Measurements from ENCODE around the gene SUN5.
"Not testable (repeated sequence)": the region's sequence is repeated elsewhere in the genome, so short reads cannot be mapped to it uniquely, and the experiment has no call there.

SUN5 gene, protein sequence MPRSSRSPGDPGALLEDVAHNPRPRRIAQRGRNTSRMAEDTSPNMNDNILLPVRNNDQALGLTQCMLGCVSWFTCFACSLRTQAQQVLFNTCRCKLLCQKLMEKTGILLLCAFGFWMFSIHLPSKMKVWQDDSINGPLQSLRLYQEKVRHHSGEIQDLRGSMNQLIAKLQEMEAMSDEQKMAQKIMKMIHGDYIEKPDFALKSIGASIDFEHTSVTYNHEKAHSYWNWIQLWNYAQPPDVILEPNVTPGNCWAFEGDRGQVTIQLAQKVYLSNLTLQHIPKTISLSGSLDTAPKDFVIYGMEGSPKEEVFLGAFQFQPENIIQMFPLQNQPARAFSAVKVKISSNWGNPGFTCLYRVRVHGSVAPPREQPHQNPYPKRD

DNA sequence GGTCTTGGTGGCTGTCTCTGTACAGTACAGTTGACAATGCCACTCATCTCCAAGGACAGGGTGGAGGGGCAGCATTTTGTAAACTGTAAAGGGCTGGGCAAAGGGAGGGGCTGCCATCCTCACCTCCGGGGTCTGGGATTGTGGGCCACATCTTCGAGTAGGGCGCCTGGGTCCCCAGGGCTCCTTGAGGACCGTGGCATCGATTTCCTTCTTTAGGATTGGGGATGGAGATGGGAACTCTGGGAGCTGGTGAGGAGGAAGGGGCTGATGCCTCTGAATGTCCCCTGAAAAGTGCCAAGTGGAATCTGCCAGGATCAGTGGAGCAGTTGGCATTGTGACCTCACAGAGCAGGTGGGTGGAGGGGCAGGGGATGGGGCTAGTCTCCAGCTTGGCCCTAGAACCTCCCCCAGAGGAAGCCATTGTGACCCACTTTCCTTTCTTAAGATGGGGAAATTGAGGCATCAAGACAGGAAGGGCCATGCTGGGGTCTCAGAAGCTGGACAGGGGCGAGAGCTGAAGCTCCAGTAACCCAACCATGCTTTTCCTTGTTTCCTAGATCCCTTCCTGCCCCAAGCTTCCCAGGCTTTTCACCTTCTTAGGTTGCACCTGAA lies at the start of gene SUN5:
Gene SUN5 (minus strand): TSS at position 293 of the 611 bp plus-strand sequence. CDS start 93 bp downstream, at position 200.
- no peak for DNase-seq

- no peak for DNase-seq
Measured at GRCh38 chr20:33053291-33054106, 49.3 kb upstream of the SUN5 start, which contains the start of gene BPIFB3. Gene BPIFB3, plus strand, starts transcription at chr20:33053903. Its CDS starts 1,533 bp downstream, at chr20:33055436.

DNA sequence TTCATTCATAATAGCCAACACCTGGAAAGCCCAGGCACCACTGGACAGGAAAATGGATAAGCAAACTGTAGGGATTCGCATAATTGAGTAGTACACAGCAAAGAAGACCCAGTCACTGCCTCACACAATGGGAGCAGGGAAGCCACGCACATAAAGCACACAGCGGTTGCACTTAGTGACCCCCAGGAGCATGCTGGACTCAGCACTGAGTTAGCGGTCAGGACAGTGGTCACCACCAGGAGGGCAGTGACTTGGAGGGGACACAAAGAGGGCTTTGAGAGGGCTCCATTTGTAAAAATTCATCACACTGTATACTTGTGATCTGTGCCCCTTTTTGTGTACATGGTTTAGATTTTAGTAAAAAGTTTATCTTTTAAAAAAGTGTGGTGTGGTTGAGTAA lies 47.1 kb upstream of the SUN5 start:
- DNase-seq, result no peak

DNA sequence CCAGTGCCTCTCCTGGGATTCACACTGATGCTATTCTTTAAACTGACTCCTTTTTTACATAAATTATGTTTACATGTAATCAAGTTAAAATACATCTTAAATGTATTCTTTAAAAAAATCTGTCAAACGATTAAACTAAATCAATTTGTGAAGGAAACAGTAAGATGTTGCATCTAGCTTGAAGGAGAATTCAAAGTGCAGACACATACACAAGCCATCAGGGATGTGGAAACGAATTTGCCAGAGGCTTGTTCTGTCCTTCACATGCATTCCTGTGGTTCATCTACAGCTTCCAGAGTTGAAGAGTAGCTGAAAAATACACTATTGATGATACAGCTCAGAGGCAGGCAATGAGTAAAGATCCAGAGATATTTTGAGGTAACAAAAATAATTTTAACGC lies 42.2 kb upstream of the SUN5 start:
- DNase-seq, result no peak

GRCh38 chr20:33045129-33045721 lies 41.0 kb upstream of the SUN5 start:
- DNase-seq, result not testable (repeated sequence)

DNA sequence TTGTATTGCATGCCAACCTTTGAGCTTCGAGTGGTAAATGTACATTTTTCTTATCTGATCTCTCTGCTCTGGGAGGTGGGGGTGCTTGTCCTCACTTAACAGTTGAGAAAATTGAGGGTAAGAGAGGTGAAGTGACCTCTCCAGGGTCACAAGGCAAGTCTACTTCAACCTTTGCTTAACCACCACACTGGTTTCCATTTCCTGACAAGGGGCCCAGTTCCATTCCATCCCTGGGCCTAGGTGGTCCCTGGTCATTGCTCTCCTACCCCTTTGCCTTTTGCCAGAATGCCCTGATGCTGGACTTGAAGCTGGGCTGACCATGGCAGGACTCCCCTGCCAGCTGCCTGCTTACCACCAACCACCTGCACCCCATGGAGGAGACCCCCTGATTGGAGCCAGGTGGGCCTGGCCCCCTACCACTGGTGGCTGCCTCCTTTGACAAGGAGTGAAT lies 39.5 kb upstream of the SUN5 start:
- DNase-seq, result no peak

- no peak for DNase-seq
Measured at GRCh38 chr20:33042983-33043730, 38.9 kb upstream of the SUN5 start.

GRCh38 chr20:33042430-33042829 lies 38.2 kb upstream of the SUN5 start:
- no peak for DNase-seq

DNA sequence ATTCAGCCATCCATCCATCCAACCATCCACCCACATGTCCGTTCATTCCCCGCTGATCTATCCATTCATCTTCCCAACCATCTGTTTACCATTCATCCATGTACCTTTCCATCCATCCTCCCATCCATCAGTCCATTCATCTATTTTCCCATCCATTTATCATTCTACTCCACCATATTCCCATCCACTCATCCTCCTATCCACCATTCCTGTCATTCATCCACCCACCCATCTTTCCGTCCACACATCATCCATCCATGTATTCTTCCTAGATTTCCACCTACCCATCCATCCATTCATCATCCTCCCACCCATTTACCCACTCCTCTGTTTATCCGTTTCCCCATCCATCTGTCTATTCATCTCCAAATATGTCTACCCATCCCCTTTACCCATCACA lies 34.0 kb upstream of the SUN5 start:
- DNase-seq, result no peak

DNA sequence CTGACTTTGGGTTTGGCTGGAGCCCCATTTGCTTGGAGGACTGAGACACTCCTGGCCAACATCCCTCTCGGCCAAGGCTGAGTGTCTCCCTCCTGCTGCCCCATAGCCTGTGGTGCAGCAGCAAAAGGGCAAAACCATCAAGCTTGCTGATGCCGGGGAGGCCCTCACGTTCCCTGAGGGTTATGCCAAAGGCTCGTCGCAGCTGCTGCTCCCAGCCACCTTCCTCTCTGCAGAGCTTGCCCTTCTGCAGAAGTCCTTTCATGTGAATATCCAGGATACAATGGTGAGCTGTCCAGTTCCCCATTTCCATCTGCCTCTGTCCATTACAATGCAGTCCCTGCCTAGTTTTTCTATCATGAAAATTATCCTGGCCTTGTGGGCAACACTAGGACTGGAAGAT lies 33.2 kb upstream of the SUN5 start:
- no peak for DNase-seq

- DNase-seq, result no peak
Measured at GRCh38 chr20:33034901-33035492, 30.8 kb upstream of the SUN5 start.

- DNase-seq, result no peak
Measured at GRCh38 chr20:33034115-33034514, 29.9 kb upstream of the SUN5 start.

GRCh38 chr20:33033381-33033780 lies 29.1 kb upstream of the SUN5 start:
- no peak for DNase-seq

GRCh38 chr20:33032555-33032954 lies 28.3 kb upstream of the SUN5 start:
- no peak for DNase-seq

GRCh38 chr20:33031531-33031930 lies 27.3 kb upstream of the SUN5 start, which contains the start of gene BPIFB6:
Gene BPIFB6, plus strand, starts transcription at chr20:33031648. Its CDS starts 0 bp downstream, at chr20:33031648.
- DNase-seq, result no peak

GRCh38 chr20:33030569-33030968 lies 26.3 kb upstream of the SUN5 start:
- no peak for DNase-seq

DNA sequence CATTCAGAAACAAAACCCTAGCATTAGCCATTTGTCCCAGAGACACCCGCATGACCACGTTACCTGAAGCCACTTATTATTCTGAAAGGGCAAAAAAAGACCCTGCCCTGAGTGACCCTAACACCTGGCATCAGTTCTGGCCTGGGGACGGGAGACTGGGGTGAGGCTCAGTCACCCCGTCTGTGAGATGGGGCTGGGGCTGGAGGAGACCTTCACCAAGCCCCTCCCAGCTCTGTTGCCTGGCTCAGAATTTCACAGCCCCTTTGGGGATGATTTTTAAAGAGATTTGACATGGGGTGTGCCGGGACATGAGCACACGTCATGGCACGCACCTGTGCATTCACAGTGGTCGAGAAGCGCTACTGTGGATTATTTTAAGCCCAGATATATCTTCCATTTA lies 25.8 kb upstream of the SUN5 start:
- DNase-seq, result no peak

DNA sequence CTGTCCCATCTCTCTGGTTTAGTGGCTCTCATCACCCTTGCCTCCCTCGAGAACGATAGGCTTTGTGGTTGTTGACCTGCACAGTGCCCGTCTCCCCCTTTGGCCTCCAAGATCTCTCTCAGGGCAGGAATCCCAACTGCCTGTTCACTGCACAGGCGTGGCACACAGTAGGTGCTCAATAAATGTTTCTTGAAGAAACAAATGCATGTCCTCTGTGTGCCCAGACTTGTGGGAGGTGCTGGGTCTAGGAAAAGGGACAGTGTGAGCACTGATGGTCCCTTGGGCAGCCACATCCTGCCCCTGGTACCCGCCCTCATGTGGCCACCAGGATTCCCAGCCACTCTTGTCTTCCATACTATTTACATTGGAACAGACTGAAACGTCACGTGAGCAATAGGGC lies 24.6 kb upstream of the SUN5 start:
- no peak for DNase-seq

- DNase-seq, result no peak
Measured at GRCh38 chr20:33027769-33028751, 23.8 kb upstream of the SUN5 start.
